ENCODE results near the gene JAML. TPM values are rescaled to one million over a fixed set of nuclear protein-coding genes. Genes with fewer than 3 reads are reported as not detected.
A peak's percentile ranks its signal among the peaks of the same experiment; 100 is the strongest.

Gene JAML
- total and polyA plus RNA-seq, 9 of the 15 experiments (the other 6 are each of a cell fraction or from before 2014, with no cell fraction given) = 0.05 to 0.32 (median 0.22) TPM; not detected in 4

GRCh38 chr11:118258410-118258809 is 33.6 kb upstream of the JAML start:
- no TSS peak for BruUV-seq (replicated peaks)
- Histone ChIP-seq H3K79me2 (ENCODE audit: control insufficient read depth, insufficient read depth, low read length) (no peaks in the 10 kb centered on the region), H3K4me2 (ENCODE audit: insufficient read depth, low read length) (no peak overlapping the region), H3K4me1 (replicated peaks in 1 of 2; ENCODE audit: control insufficient read depth in 2 of 2, insufficient read depth in 2 of 2, low read length in 2 of 2) (no peaks in the 10 kb centered on the region), H3K4me3 (no peak overlapping the region), H3K27ac (ENCODE audit: extremely low read depth, low read depth, low read length) (no peak overlapping the region), H3K36me3 (ENCODE audit: control insufficient read depth, insufficient read depth, low read length) (no peaks in the 10 kb centered on the region), H2AFZ (ENCODE audit: low read depth, low read length) (no peak overlapping the region), H4K20me1 (replicated peaks; ENCODE audit: control insufficient read depth, insufficient read depth, low read length) (no peaks in the 10 kb centered on the region), H3K27me3 (ENCODE audit: control insufficient read depth in 2 of 2, insufficient read depth in 2 of 2, low read length in 2 of 2) (peaks cover 11 to 13% of the 10 kb centered on the region in 2 experiments), H3K9ac (ENCODE audit: insufficient read depth in 1 of 2, low read depth in 2 of 2, low read length in 2 of 2) (no peak overlapping the region), H3K9me3 (replicated peaks; ENCODE audit: control insufficient read depth, insufficient read depth, low read depth, low read length) (0 out of 2 replicates have a peak, but pooled peaks cover 2% of the 10 kb centered on the region), H3K9me1 (ENCODE audit: control insufficient read depth, insufficient read depth, low read length) (no peaks in the 10 kb centered on the region)
- intact Hi-C loops (cut with micrococcal nuclease) = loop anchor here (5.0 kb wide), 1 partner anchor 56 kb away; no protein-coding TSS in a partner anchor
- POLR2A ChIA-PET = no interaction called here
- FAIRE-seq = no peak
- CTCF ChIA-PET (ENCODE audit: low intra/inter-chr PET ratio) = interaction anchor here (0.6 kb wide), 1 partner anchor 240 kb away, joined by 3 read pairs; no protein-coding TSS in a partner anchor
- no peak; the same call in 1 of the 3 replicates for ATAC-seq
- 0% methylated on average over 1 of the region's 1 CpG for WGBS (ENCODE audit: insufficient coverage, low coverage, missing lambda C conversion rate)
- in situ Hi-C loops (cut with MboI) = no loop called here
- peak in 1 of 4 experiments; percentile 13 for DNase-seq (ENCODE audit: extremely low read depth in 1 of 4, low spot score in 3 of 4)
- TF ChIP-seq RAD21 (CRISPR knock-in tag; conservative IDR thresholded peaks at IDR 0.05 in 1 of 2, IDR thresholded peaks at IDR 0.05 in 1 of 2) (peak in 1 of 2 experiments; percentile 50; a peak in 2 of 4 replicates), CXXC5 (CRISPR knock-in tag; IDR thresholded peaks at IDR 0.05) (no peak), MTA2 (IDR thresholded peaks at IDR 0.05; ENCODE audit: low read depth) (no peak), DEAF1 (CRISPR knock-in tag; IDR thresholded peaks at IDR 0.05) (no peak), ZBTB8A (IDR thresholded peaks at IDR 0.05; ENCODE audit: partially characterized antibody) (no peak), ZNF140 (CRISPR knock-in tag; IDR thresholded peaks at IDR 0.05) (no peak), TAF9B (IDR thresholded peaks at IDR 0.05; ENCODE audit: partially characterized antibody) (no peak), PHF8 (IDR thresholded peaks at IDR 0.05; ENCODE audit: borderline replicate concordance, low read length) (no peak), YBX1 (IDR thresholded peaks at IDR 0.05) (no peak), CHAMP1 (IDR thresholded peaks at IDR 0.05) (0 out of 2 replicates have a peak, but pooled peaks have one; percentile 45), KLF16 (IDR thresholded peaks at IDR 0.05) (no peak)
- TF ChIP-seq, protein P1, sequence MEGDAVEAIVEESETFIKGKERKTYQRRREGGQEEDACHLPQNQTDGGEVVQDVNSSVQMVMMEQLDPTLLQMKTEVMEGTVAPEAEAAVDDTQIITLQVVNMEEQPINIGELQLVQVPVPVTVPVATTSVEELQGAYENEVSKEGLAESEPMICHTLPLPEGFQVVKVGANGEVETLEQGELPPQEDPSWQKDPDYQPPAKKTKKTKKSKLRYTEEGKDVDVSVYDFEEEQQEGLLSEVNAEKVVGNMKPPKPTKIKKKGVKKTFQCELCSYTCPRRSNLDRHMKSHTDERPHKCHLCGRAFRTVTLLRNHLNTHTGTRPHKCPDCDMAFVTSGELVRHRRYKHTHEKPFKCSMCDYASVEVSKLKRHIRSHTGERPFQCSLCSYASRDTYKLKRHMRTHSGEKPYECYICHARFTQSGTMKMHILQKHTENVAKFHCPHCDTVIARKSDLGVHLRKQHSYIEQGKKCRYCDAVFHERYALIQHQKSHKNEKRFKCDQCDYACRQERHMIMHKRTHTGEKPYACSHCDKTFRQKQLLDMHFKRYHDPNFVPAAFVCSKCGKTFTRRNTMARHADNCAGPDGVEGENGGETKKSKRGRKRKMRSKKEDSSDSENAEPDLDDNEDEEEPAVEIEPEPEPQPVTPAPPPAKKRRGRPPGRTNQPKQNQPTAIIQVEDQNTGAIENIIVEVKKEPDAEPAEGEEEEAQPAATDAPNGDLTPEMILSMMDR (IDR thresholded peaks at IDR 0.05 in 2 of 3, conservative IDR thresholded peaks at IDR 0.05 in 1 of 3; ENCODE audit: insufficient read depth in 2 of 3, low read depth in 1 of 3, low read length in 3 of 3) = peak; percentile 8 to 41 (median 31); a peak in 2 of 6 replicates
